Nephron progenitor cell (in vitro differentiated cells): ENCODE results near the gene MLLT3.

Experiments used
- DNase-seq: peaks from one replicate; pipeline ENCODE4 v3.0.0; 2021
- H3K27ac Mint-ChIP-seq: 2 replicates; pipeline ENCODE4 v1.8.0; 2021; ENCODE audit warnings: mild to moderate bottlenecking, moderate library complexity, mixed read lengths
- H3K27me3 Mint-ChIP-seq: 2 replicates; pipeline ENCODE4 v1.8.0; 2021; ENCODE audit warnings: mild to moderate bottlenecking, low read depth, mixed read lengths; ENCODE audit not compliant: poor library complexity
- H3K36me3 Mint-ChIP-seq: 2 replicates; pipeline ENCODE4 v1.8.0; 2021; ENCODE audit warnings: low read depth, mixed read lengths
- H3K4me1 Mint-ChIP-seq: 2 replicates; pipeline ENCODE4 v1.8.0; 2021; ENCODE audit warnings: mixed read lengths
- H3K4me3 Mint-ChIP-seq: 2 replicates; pipeline ENCODE4 v1.8.0; 2021; ENCODE audit warnings: mild to moderate bottlenecking, moderate library complexity, mixed read lengths
- H3K9me3 Mint-ChIP-seq: 2 replicates; pipeline ENCODE4 v1.8.0; 2021; ENCODE audit warnings: mild to moderate bottlenecking, moderate library complexity, mixed read lengths
- CTCF ChIP-seq: fragments of 200-600 bp; sonication (generic); IDR thresholded peaks from 2 replicates; pipeline ENCODE4 v1.5.0; 2021; ENCODE audit warnings: antibody characterized with exemption

Gene MLLT3

GRCh38 chr9:20310024-20310423, 312.3 kb downstream of the MLLT3 start:
- Mint-ChIP-seq H3K9me3 (peaks cover 15% of the 10 kb centered on the region), H3K27ac (no peak overlapping the region), H3K27me3 (peaks cover 3% of the 10 kb centered on the region), H3K4me1 (peaks cover 45% of the 10 kb centered on the region), H3K36me3 (no peaks in the 10 kb centered on the region), H3K4me3 (no peak overlapping the region)
- DNase-seq, result no peak
- no peak for TF ChIP-seq CTCF

- H3K27me3 Mint-ChIP-seq, result peaks cover 3% of the 10 kb centered on the region
- H3K36me3 Mint-ChIP-seq, result no peaks in the 10 kb centered on the region
- peaks cover 54% of the 10 kb centered on the region for H3K4me1 Mint-ChIP-seq
- no peak for DNase-seq
- no peak overlapping the region for H3K27ac Mint-ChIP-seq
- no peak for TF ChIP-seq CTCF
- peaks cover 14% of the 10 kb centered on the region for H3K9me3 Mint-ChIP-seq
- no peak overlapping the region for H3K4me3 Mint-ChIP-seq
Measured at GRCh38 chr9:20309124-20309523, 313.2 kb downstream of the MLLT3 start.

GRCh38 chr9:20307621-20308020, 314.7 kb downstream of the MLLT3 start:
- Mint-ChIP-seq H3K27me3 (peaks cover 3% of the 10 kb centered on the region), H3K36me3 (no peaks in the 10 kb centered on the region), H3K27ac (no peak overlapping the region), H3K4me3 (peak overlapping the region; percentile 65), H3K4me1 (peaks cover 69% of the 10 kb centered on the region), H3K9me3 (peaks cover under 1% of the 10 kb centered on the region)
- no peak for TF ChIP-seq CTCF
- DNase-seq, result no peak

GRCh38 chr9:20305452-20305851, 316.8 kb downstream of the MLLT3 start:
- Mint-ChIP-seq H3K9me3 (peaks cover 5% of the 10 kb centered on the region), H3K27ac (no peak overlapping the region), H3K4me1 (peaks cover 89% of the 10 kb centered on the region), H3K4me3 (no peak overlapping the region), H3K27me3 (no peaks in the 10 kb centered on the region), H3K36me3 (no peaks in the 10 kb centered on the region)
- DNase-seq, result no peak
- TF ChIP-seq CTCF, result no peak

- peak; percentile 35 for DNase-seq
Measured at GRCh38 chr9:20303996-20304395, 318.3 kb downstream of the MLLT3 start.

More at GRCh38 chr9:20303996-20304395, 318.3 kb downstream of the MLLT3 start:
- Mint-ChIP-seq H3K4me1 (peaks cover 84% of the 10 kb centered on the region), H3K27me3 (no peaks in the 10 kb centered on the region), H3K9me3 (peaks cover 5% of the 10 kb centered on the region), H3K36me3 (peaks cover under 1% of the 10 kb centered on the region), H3K4me3 (peak overlapping the region; percentile 70), H3K27ac (peak overlapping the region; percentile 82)
- no peak for TF ChIP-seq CTCF
